WTC11 (cell line): ENCODE results near the gene SPATA18. TPM values are rescaled to one million over a fixed set of nuclear protein-coding genes. Genes with fewer than 3 reads are reported as not detected.
"Not testable (repeated sequence)": the region's sequence is repeated elsewhere in the genome, so short reads cannot be mapped to it uniquely, and the experiment has no call there.

ENCODE experiments used
- ATAC-seq: fragments of 200-7000 bp; cut with Tn5 transposase; 2 replicates; pipeline ENCODE4 v1.10.0; 2021; ENCODE audit warnings: mild to moderate bottlenecking, moderate library complexity
- CTCF ChIA-PET: fragments of 300-600 bp; sonication (Branson Sonifier 250); formaldehyde crosslinking; loops from one replicate; lab custom pipeline; 2021; ENCODE audit warnings: antibody characterized with exemption; lab: Charles Lee
- POLR2A ChIA-PET: fragments of 350-600 bp; sonication (Branson Sonifier 250); formaldehyde crosslinking; loops from one replicate; lab custom pipeline; 2021; ENCODE audit warnings: antibody characterized with exemption; lab: Charles Lee
- DNase-seq: peaks from one replicate; pipeline ENCODE4 v3.0.0; 2021; ENCODE audit warnings: low spot score
- H3K27ac Mint-ChIP-seq: 2 replicates; pipeline ENCODE4 v1.8.0; 2021; ENCODE audit warnings: mixed read lengths
- H3K27me3 Mint-ChIP-seq: 2 replicates; pipeline ENCODE4 v1.8.0; 2021; ENCODE audit warnings: low read depth, mild to moderate bottlenecking, moderate library complexity, mixed read lengths
- H3K36me3 Mint-ChIP-seq: 2 replicates; pipeline ENCODE4 v1.8.0; 2021; ENCODE audit warnings: mixed read lengths
- H3K4me1 Mint-ChIP-seq: 2 replicates; pipeline ENCODE4 v1.8.0; 2022; ENCODE audit warnings: mixed read lengths
- H3K4me3 Mint-ChIP-seq: 2 replicates; pipeline ENCODE4 v1.8.0; 2021; ENCODE audit warnings: mild to moderate bottlenecking, moderate library complexity, mixed read lengths
- H3K9me3 Mint-ChIP-seq: 2 replicates; pipeline ENCODE4 v1.8.0; 2021; ENCODE audit warnings: mixed read lengths
- AR ChIP-seq: fragments of 250-450 bp; sonication (Bioruptor Pico); IDR thresholded peaks from 2 replicates; pipeline ENCODE4 v1.9.0; 2021; ENCODE audit warnings: mild to moderate bottlenecking
- ATF1 ChIP-seq: sonication (generic); formaldehyde crosslinking; IDR thresholded peaks from 2 replicates; pipeline ENCODE4 v1.8.1; 2023; ENCODE audit warnings: mild to moderate bottlenecking, moderate library complexity, missing genetic modification reagents
- ATF6 ChIP-seq: sonication (generic); formaldehyde crosslinking; IDR thresholded peaks from 2 replicates; pipeline ENCODE4 v1.8.1; 2023; ENCODE audit warnings: mild to moderate bottlenecking, missing genetic modification reagents
- CREB1 ChIP-seq: sonication (generic); formaldehyde crosslinking; IDR thresholded peaks from 2 replicates; pipeline ENCODE4 v1.8.0; 2023; ENCODE audit warnings: mild to moderate bottlenecking, missing genetic modification reagents
- CREM ChIP-seq: sonication (generic); formaldehyde crosslinking; IDR thresholded peaks from 2 replicates; pipeline ENCODE4 v1.8.1; 2022; ENCODE audit warnings: mild to moderate bottlenecking, missing genetic modification reagents, moderate library complexity
- E2F4 ChIP-seq: sonication (generic); formaldehyde crosslinking; IDR thresholded peaks from 2 replicates; pipeline ENCODE4 v1.8.1; 2022; ENCODE audit warnings: low read depth, mild to moderate bottlenecking, moderate library complexity, missing genetic modification reagents, borderline replicate concordance
- ELF4 ChIP-seq: sonication (generic); formaldehyde crosslinking; IDR thresholded peaks from 2 replicates; pipeline ENCODE4 v1.8.1; 2022; ENCODE audit warnings: low read depth, mild to moderate bottlenecking, moderate library complexity, missing genetic modification reagents
- EMX1 ChIP-seq: fragments of 250-450 bp; sonication (Bioruptor Pico); IDR thresholded peaks from 2 replicates; pipeline ENCODE4 v1.8.0; 2021; ENCODE audit warnings: mild to moderate bottlenecking
- ETV6 ChIP-seq: sonication (generic); formaldehyde crosslinking; IDR thresholded peaks from 2 replicates; pipeline ENCODE4 v1.8.1; 2022; ENCODE audit warnings: mild to moderate bottlenecking, missing genetic modification reagents
- FOXK1 ChIP-seq: sonication (generic); formaldehyde crosslinking; IDR thresholded peaks from 2 replicates; pipeline ENCODE4 v1.8.0; 2022; ENCODE audit warnings: mild to moderate bottlenecking, moderate library complexity, missing genetic modification reagents
- FOXP1 ChIP-seq: sonication (generic); formaldehyde crosslinking; IDR thresholded peaks from 2 replicates; pipeline ENCODE4 v1.8.0; 2022; ENCODE audit warnings: missing genetic modification reagents, mild to moderate bottlenecking, moderate library complexity, borderline replicate concordance
- IRF1 ChIP-seq: sonication (generic); formaldehyde crosslinking; IDR thresholded peaks from 2 replicates; pipeline ENCODE4 v1.8.0; 2023; ENCODE audit warnings: missing genetic modification reagents
- OVOL2 ChIP-seq: fragments of 250-450 bp; sonication (Bioruptor Pico); IDR thresholded peaks from 2 replicates; pipeline ENCODE4 v1.9.0; 2021; ENCODE audit warnings: mild to moderate bottlenecking, borderline replicate concordance
- SMAD4 ChIP-seq: sonication (generic); formaldehyde crosslinking; IDR thresholded peaks from 2 replicates; pipeline ENCODE4 v1.8.0; 2022; ENCODE audit warnings: mild to moderate bottlenecking, missing genetic modification reagents
- TEAD1 ChIP-seq: sonication (generic); formaldehyde crosslinking; IDR thresholded peaks from 2 replicates; pipeline ENCODE4 v1.8.0; 2022; ENCODE audit warnings: mild to moderate bottlenecking, missing genetic modification reagents
- TP53 ChIP-seq: sonication (generic); formaldehyde crosslinking; IDR thresholded peaks from 2 replicates; pipeline ENCODE4 v1.8.1; 2023; ENCODE audit warnings: mild to moderate bottlenecking, missing genetic modification reagents
- ZBTB43 ChIP-seq: sonication (generic); formaldehyde crosslinking; IDR thresholded peaks from 2 replicates; pipeline ENCODE4 v1.8.1; 2023; ENCODE audit warnings: mild to moderate bottlenecking, missing genetic modification reagents
- ZNF317 ChIP-seq: sonication (generic); formaldehyde crosslinking; IDR thresholded peaks from 2 replicates; pipeline ENCODE4 v1.8.1; 2023; ENCODE audit warnings: low read depth, mild to moderate bottlenecking, moderate library complexity, missing genetic modification reagents, borderline replicate concordance
- ZNF425 ChIP-seq: fragments of 250-450 bp; sonication (Bioruptor Pico); conservative IDR thresholded peaks from 2 replicates; pipeline ENCODE4 v1.9.0; 2021; ENCODE audit warnings: mild to moderate bottlenecking
- ZNF512 ChIP-seq: sonication (generic); formaldehyde crosslinking; IDR thresholded peaks from 2 replicates; pipeline ENCODE4 v1.8.1; 2022; ENCODE audit warnings: missing genetic modification reagents, borderline replicate concordance
- ZNF671 ChIP-seq: fragments of 250-450 bp; sonication (Bioruptor Pico); IDR thresholded peaks from 2 replicates; pipeline ENCODE4 v1.8.0; 2021; ENCODE audit warnings: mild to moderate bottlenecking
- total RNA-seq: library from RNA; stranded (reverse); gene quantifications from 3 replicates; pipeline ENCODE4 v1.2.3, GENCODE V29; 2021

Gene SPATA18
- total RNA-seq, 1 experiment from 2014 or later: 6.6 TPM

- TF ChIP-seq AR (no peak), ZNF317 (CRISPR knock-in tag) (no peak), ZBTB43 (no peak), TEAD1 (CRISPR knock-in tag) (no peak), IRF1 (CRISPR knock-in tag) (no peak), ZNF425 (no peak), FOXP1 (CRISPR knock-in tag) (no peak), TP53 (CRISPR knock-in tag) (no peak), E2F4 (CRISPR knock-in tag) (no peak), ATF6 (CRISPR knock-in tag) (no peak), ZNF671 (CRISPR knock-in tag) (no peak), CREB1 (CRISPR knock-in tag) (no peak)
These were observed 84.1 kb downstream of the SPATA18 start (continued) for GRCh38 chr4:52135171-52135570.

- H3K4me3 Mint-ChIP-seq, ATAC-seq, H3K36me3 Mint-ChIP-seq, H3K27ac Mint-ChIP-seq, CTCF ChIA-PET, H3K4me1 Mint-ChIP-seq, DNase-seq, POLR2A ChIA-PET, H3K27me3 Mint-ChIP-seq: not testable (repeated sequence)
- peaks cover 43% of the 10 kb centered on the region for H3K9me3 Mint-ChIP-seq
These were observed 86.0 kb downstream of the SPATA18 start for GRCh38 chr4:52137152-52137551.

GRCh38 chr4:52142816-52143215 lies 91.7 kb downstream of the SPATA18 start:
- no peak overlapping the region for H3K4me3 Mint-ChIP-seq
- CTCF ChIA-PET: no interaction called here
- TF ChIP-seq ZNF671 (CRISPR knock-in tag) (no peak), ATF1 (CRISPR knock-in tag) (no peak), EMX1 (CRISPR knock-in tag) (no peak), ELF4 (CRISPR knock-in tag) (no peak), ETV6 (CRISPR knock-in tag) (no peak), SMAD4 (CRISPR knock-in tag) (no peak), CREM (CRISPR knock-in tag) (no peak), OVOL2 (CRISPR knock-in tag) (no peak), FOXK1 (CRISPR knock-in tag) (no peak), ZNF512 (CRISPR knock-in tag) (no peak)
- TF ChIP-seq, all 79 proteins: peak for 0
- peaks cover 3% of the 10 kb centered on the region; the same call in 1 of the 2 replicates for H3K27me3 Mint-ChIP-seq
- H3K36me3 Mint-ChIP-seq: peaks cover 3% of the 10 kb centered on the region; the same call in 1 of the 2 replicates
- no peaks in the 10 kb centered on the region for H3K4me1 Mint-ChIP-seq
- POLR2A ChIA-PET: no interaction called here
- DNase-seq: no peak
- ATAC-seq: no peak
- peaks cover 26% of the 10 kb centered on the region for H3K9me3 Mint-ChIP-seq
- no peak overlapping the region for H3K27ac Mint-ChIP-seq
